Right hindlimb (tissue), 1 donor: ENCODE data around the gene GSDME.

ENCODE experiments used
- DNase-seq: peaks from one replicate; pipeline ENCODE4 v3.0.0-alpha.2; 2018

Gene GSDME

GRCh38 chr7:24769014-24769830 lies 12.0 kb upstream of the GSDME start:
- no peak for DNase-seq

GRCh38 chr7:24767878-24768569 lies 10.8 kb upstream of the GSDME start:
- DNase-seq = no peak

GRCh38 chr7:24764972-24765744 lies 7.9 kb upstream of the GSDME start:
- DNase-seq = no peak

- no peak for DNase-seq
These were observed 6.7 kb upstream of the GSDME start for GRCh38 chr7:24764011-24764410.

GRCh38 chr7:24763303-24763901 lies 6.1 kb upstream of the GSDME start:
- no peak for DNase-seq

- DNase-seq = no peak
These were observed 5.5 kb upstream of the GSDME start for GRCh38 chr7:24762771-24763170.

GRCh38 chr7:24760968-24761367 lies 3.7 kb upstream of the GSDME start:
- no peak for DNase-seq

GRCh38 chr7:24756545-24757352 lies 515 bp downstream of the GSDME start:
- DNase-seq = peak; percentile 71

GRCh38 chr7:24755541-24756407 lies 1.5 kb downstream of the GSDME start:
- no peak for DNase-seq

GRCh38 chr7:24754906-24755506 lies 2.3 kb downstream of the GSDME start:
- no peak for DNase-seq

GRCh38 chr7:24752073-24752800 lies 5.0 kb downstream of the GSDME start:
- DNase-seq = no peak

- no peak for DNase-seq
These were observed 5.8 kb downstream of the GSDME start for GRCh38 chr7:24751484-24751883.

GRCh38 chr7:24750441-24751055 lies 6.7 kb downstream of the GSDME start:
- no peak for DNase-seq

- no peak for DNase-seq
These were observed 8.7 kb downstream of the GSDME start for GRCh38 chr7:24748521-24748920.

- DNase-seq = no peak
These were observed 11.9 kb downstream of the GSDME start for GRCh38 chr7:24745355-24745754.

GRCh38 chr7:24743471-24743870 lies 13.8 kb downstream of the GSDME start:
- no peak for DNase-seq

GRCh38 chr7:24742506-24743162 lies 14.6 kb downstream of the GSDME start:
- no peak for DNase-seq

- no peak for DNase-seq
These were observed 15.4 kb downstream of the GSDME start for GRCh38 chr7:24741679-24742505.
